Fibroblast of lung (primary cell): Measurements from ENCODE around the gene FNDC3A.

Experiments used
- EZH2 ChIP-seq: IDR thresholded peaks from 2 replicates; pipeline ENCODE4 v1.5.1; 2012; ENCODE audit warnings: low read length, control low read depth, mild to moderate bottlenecking; ENCODE audit errors: missing control alignments
- TF ChIP-seq, protein P1 (sequence below), 2 donors: IDR thresholded peaks in 1 of 2; conservative IDR thresholded peaks in 1 of 2; 1 replicate in 1 of 2; 2 replicates in 1 of 2; pipeline ENCODE4 v1.5.1; 2011 to 2012; ENCODE audit warnings: low read length in 2 of 2, control low read depth in 1 of 2, inconsistent platforms in 1 of 2, low read depth in 1 of 2, mild to moderate bottlenecking in 1 of 2

GRCh38 chr13:49132479-49133002 is 156.8 kb downstream of the FNDC3A start:
- TF ChIP-seq, protein P1, sequence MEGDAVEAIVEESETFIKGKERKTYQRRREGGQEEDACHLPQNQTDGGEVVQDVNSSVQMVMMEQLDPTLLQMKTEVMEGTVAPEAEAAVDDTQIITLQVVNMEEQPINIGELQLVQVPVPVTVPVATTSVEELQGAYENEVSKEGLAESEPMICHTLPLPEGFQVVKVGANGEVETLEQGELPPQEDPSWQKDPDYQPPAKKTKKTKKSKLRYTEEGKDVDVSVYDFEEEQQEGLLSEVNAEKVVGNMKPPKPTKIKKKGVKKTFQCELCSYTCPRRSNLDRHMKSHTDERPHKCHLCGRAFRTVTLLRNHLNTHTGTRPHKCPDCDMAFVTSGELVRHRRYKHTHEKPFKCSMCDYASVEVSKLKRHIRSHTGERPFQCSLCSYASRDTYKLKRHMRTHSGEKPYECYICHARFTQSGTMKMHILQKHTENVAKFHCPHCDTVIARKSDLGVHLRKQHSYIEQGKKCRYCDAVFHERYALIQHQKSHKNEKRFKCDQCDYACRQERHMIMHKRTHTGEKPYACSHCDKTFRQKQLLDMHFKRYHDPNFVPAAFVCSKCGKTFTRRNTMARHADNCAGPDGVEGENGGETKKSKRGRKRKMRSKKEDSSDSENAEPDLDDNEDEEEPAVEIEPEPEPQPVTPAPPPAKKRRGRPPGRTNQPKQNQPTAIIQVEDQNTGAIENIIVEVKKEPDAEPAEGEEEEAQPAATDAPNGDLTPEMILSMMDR (conservative IDR thresholded peaks at IDR 0.05 in 1 of 2, IDR thresholded peaks at IDR 0.05 in 1 of 2; ENCODE audit: low read depth in 1 of 2, low read length in 2 of 2): no peak
- TF ChIP-seq EZH2: no peak
